WTC11 (cell line): ENCODE results near the gene MGARP. TPM values are rescaled to one million over a fixed set of nuclear protein-coding genes. Genes with fewer than 3 reads are reported as not detected.
A peak's percentile ranks its signal among the peaks of the same experiment; 100 is the strongest.

Experiments
- ATAC-seq: fragments of 200-7000 bp; cut with Tn5 transposase; 2 replicates; pipeline ENCODE4 v1.10.0; 2021; ENCODE audit warnings: mild to moderate bottlenecking, moderate library complexity
- CTCF ChIA-PET: fragments of 300-600 bp; sonication (Branson Sonifier 250); formaldehyde crosslinking; loops from one replicate; lab custom pipeline; 2021; ENCODE audit warnings: antibody characterized with exemption; lab: Charles Lee
- POLR2A ChIA-PET: fragments of 350-600 bp; sonication (Branson Sonifier 250); formaldehyde crosslinking; loops from one replicate; lab custom pipeline; 2021; ENCODE audit warnings: antibody characterized with exemption; lab: Charles Lee
- DNase-seq: peaks from one replicate; pipeline ENCODE4 v3.0.0; 2021; ENCODE audit warnings: low spot score
- H3K27ac Mint-ChIP-seq: 2 replicates; pipeline ENCODE4 v1.8.0; 2021; ENCODE audit warnings: mixed read lengths
- H3K27me3 Mint-ChIP-seq: 2 replicates; pipeline ENCODE4 v1.8.0; 2021; ENCODE audit warnings: low read depth, mild to moderate bottlenecking, moderate library complexity, mixed read lengths
- H3K36me3 Mint-ChIP-seq: 2 replicates; pipeline ENCODE4 v1.8.0; 2021; ENCODE audit warnings: mixed read lengths
- H3K4me1 Mint-ChIP-seq: 2 replicates; pipeline ENCODE4 v1.8.0; 2022; ENCODE audit warnings: mixed read lengths
- H3K4me3 Mint-ChIP-seq: 2 replicates; pipeline ENCODE4 v1.8.0; 2021; ENCODE audit warnings: mild to moderate bottlenecking, moderate library complexity, mixed read lengths
- H3K9me3 Mint-ChIP-seq: 2 replicates; pipeline ENCODE4 v1.8.0; 2021; ENCODE audit warnings: mixed read lengths
- CREB1 ChIP-seq: sonication (generic); formaldehyde crosslinking; IDR thresholded peaks from 2 replicates; pipeline ENCODE4 v1.8.0; 2023; ENCODE audit warnings: mild to moderate bottlenecking, missing genetic modification reagents
- E2F1 ChIP-seq: sonication (generic); formaldehyde crosslinking; IDR thresholded peaks from 2 replicates; pipeline ENCODE4 v1.8.0; 2022; ENCODE audit warnings: mild to moderate bottlenecking, missing genetic modification reagents
- E2F4 ChIP-seq: sonication (generic); formaldehyde crosslinking; IDR thresholded peaks from 2 replicates; pipeline ENCODE4 v1.8.1; 2022; ENCODE audit warnings: low read depth, mild to moderate bottlenecking, moderate library complexity, missing genetic modification reagents, borderline replicate concordance
- E2F5 ChIP-seq: sonication (generic); formaldehyde crosslinking; IDR thresholded peaks from 2 replicates; pipeline ENCODE4 v1.8.1; 2022; ENCODE audit warnings: mild to moderate bottlenecking, moderate library complexity, missing genetic modification reagents
- ELF4 ChIP-seq: sonication (generic); formaldehyde crosslinking; IDR thresholded peaks from 2 replicates; pipeline ENCODE4 v1.8.1; 2022; ENCODE audit warnings: low read depth, mild to moderate bottlenecking, moderate library complexity, missing genetic modification reagents
- FOXJ3 ChIP-seq: sonication (generic); formaldehyde crosslinking; IDR thresholded peaks from 2 replicates; pipeline ENCODE4 v1.9.0; 2021; ENCODE audit warnings: missing genetic modification reagents, mild to moderate bottlenecking, borderline replicate concordance
- FOXP4 ChIP-seq: sonication (generic); formaldehyde crosslinking; IDR thresholded peaks from 2 replicates; pipeline ENCODE4 v1.8.0; 2022; ENCODE audit warnings: mild to moderate bottlenecking, missing genetic modification reagents
- HMGA2 ChIP-seq: fragments of 250-450 bp; sonication (Bioruptor Pico); IDR thresholded peaks from 2 replicates; pipeline ENCODE4 v1.4.0; 2021; ENCODE audit warnings: mild to moderate bottlenecking, moderate library complexity
- HMGXB4 ChIP-seq: sonication (generic); formaldehyde crosslinking; IDR thresholded peaks from 2 replicates; pipeline ENCODE4 v1.8.1; 2023; ENCODE audit warnings: mild to moderate bottlenecking, moderate library complexity, missing genetic modification reagents
- PRDM15 ChIP-seq: sonication (generic); formaldehyde crosslinking; IDR thresholded peaks from 2 replicates; pipeline ENCODE4 v1.8.0; 2022; ENCODE audit warnings: missing genetic modification reagents
- RORB ChIP-seq: fragments of 250-450 bp; sonication (Bioruptor Pico); IDR thresholded peaks from 2 replicates; pipeline ENCODE4 v1.9.0; 2021; ENCODE audit warnings: mild to moderate bottlenecking
- SMAD4 ChIP-seq: sonication (generic); formaldehyde crosslinking; IDR thresholded peaks from 2 replicates; pipeline ENCODE4 v1.8.0; 2022; ENCODE audit warnings: mild to moderate bottlenecking, missing genetic modification reagents
- ZMAT4 ChIP-seq: fragments of 250-450 bp; sonication (Bioruptor Pico); IDR thresholded peaks from 2 replicates; pipeline ENCODE4 v1.9.0; 2021; ENCODE audit warnings: mild to moderate bottlenecking
- ZNF232 ChIP-seq: sonication (generic); formaldehyde crosslinking; IDR thresholded peaks from 2 replicates; pipeline ENCODE4 v1.8.0; 2022; ENCODE audit warnings: mild to moderate bottlenecking, missing genetic modification reagents
- ZNF532 ChIP-seq: fragments of 250-450 bp; sonication (Bioruptor Pico); IDR thresholded peaks from 2 replicates; pipeline ENCODE4 v1.9.0; 2021; ENCODE audit warnings: mild to moderate bottlenecking, borderline replicate concordance
- ZNF671 ChIP-seq: fragments of 250-450 bp; sonication (Bioruptor Pico); IDR thresholded peaks from 2 replicates; pipeline ENCODE4 v1.8.0; 2021; ENCODE audit warnings: mild to moderate bottlenecking
- total RNA-seq: library from RNA; stranded (reverse); gene quantifications from 3 replicates; pipeline ENCODE4 v1.2.3, GENCODE V29; 2021

MGARP gene
- total RNA-seq, 1 experiment from 2014 or later, result 4.6 TPM

- TF ChIP-seq FOXJ3 (CRISPR knock-in tag) (no peak), ELF4 (CRISPR knock-in tag) (no peak), E2F1 (CRISPR knock-in tag) (no peak), ZNF671 (CRISPR knock-in tag) (no peak)
- Mint-ChIP-seq H3K4me3 (no peak overlapping the region), H3K36me3 (peaks cover 27% of the 10 kb centered on the region), H3K27me3 (no peaks in the 10 kb centered on the region), H3K4me1 (peaks cover 29% of the 10 kb centered on the region), H3K9me3 (peaks cover 4% of the 10 kb centered on the region; the same call in 1 of the 2 replicates), H3K27ac (peak overlapping the region; percentile 55)
- POLR2A ChIA-PET, result no interaction called here
- ATAC-seq (peak; percentile 92), DNase-seq (no peak)
- CTCF ChIA-PET, result interaction anchor here (0.8 to 2.0 kb wide), 5 partner anchors 18 to 299 kb away, joined by 3 to 9 read pairs (median 4); partner anchors contain the start of gene NAA15
These were observed 49.7 kb upstream of the MGARP start for GRCh38 chr4:139329665-139330200.

GRCh38 chr4:139324620-139325019 is 44.6 kb upstream of the MGARP start:
- CTCF ChIA-PET, result interaction anchor here (1.3 kb wide), 1 partner anchor 13 kb away, joined by 3 read pairs; no protein-coding TSS in a partner anchor

More at GRCh38 chr4:139324620-139325019, 44.6 kb upstream of the MGARP start:
- Mint-ChIP-seq H3K27me3 (no peaks in the 10 kb centered on the region), H3K36me3 (peaks cover 37% of the 10 kb centered on the region), H3K4me3 (peak overlapping the region; percentile 26; the same call in 1 of the 2 replicates), H3K9me3 (peaks cover 19% of the 10 kb centered on the region), H3K4me1 (peaks cover 42% of the 10 kb centered on the region), H3K27ac (peak overlapping the region; percentile 46)
- ATAC-seq (no peak), DNase-seq (no peak)
- TF ChIP-seq FOXP4 (CRISPR knock-in tag) (no peak), HMGXB4 (CRISPR knock-in tag) (no peak), ZNF532 (CRISPR knock-in tag) (no peak), RORB (CRISPR knock-in tag) (no peak), E2F4 (CRISPR knock-in tag) (no peak), CREB1 (CRISPR knock-in tag) (no peak), SMAD4 (no peak), ZNF232 (CRISPR knock-in tag) (no peak), HMGA2 (CRISPR knock-in tag) (no peak), ZMAT4 (CRISPR knock-in tag) (no peak), E2F5 (no peak), PRDM15 (CRISPR knock-in tag) (no peak)
- POLR2A ChIA-PET, result no interaction called here
